ENCODE measurements around the gene CTNNBIP1.

- TF ChIP-seq CTCF (IDR thresholded peaks at IDR 0.05; ENCODE audit: poor library complexity, severe bottlenecking): no peak
- TF ChIP-seq EZH2 (IDR thresholded peaks at IDR 0.05; ENCODE audit: borderline replicate concordance, insufficient read depth, low read length, poor library complexity, severe bottlenecking): no peak
- no peak for TF ChIP-seq EP300 (conservative IDR thresholded peaks at IDR 0.05; ENCODE audit: poor library complexity, severe bottlenecking)
These were observed at the start of gene CTNNBIP1 for GRCh38 chr1:9910076-9910422.
